Myocyte (in vitro differentiated cells): ENCODE measurements around the gene DNAH5. TPM values are rescaled to one million over a fixed set of nuclear protein-coding genes. Genes with fewer than 3 reads are reported as not detected.

Experiments used
- DNase-seq: peaks from one replicate; pipeline ENCODE4 v3.0.0-alpha.2; 2012; ENCODE audit warnings: low read depth
- total RNA-seq: library from RNA; depleted of rRNA; stranded (reverse); fragments of >200 nt; gene quantifications from 2 replicates; pipeline ENCODE4 v1.2.3, GENCODE V29; 2014

Gene DNAH5
- total RNA-seq, 1 donor from 2014 or later = 1.5 TPM

GRCh38 chr5:13939638-13940037, 4.8 kb downstream of the DNAH5 start:
- DNase-seq = no peak

- DNase-seq = no peak
Measured at GRCh38 chr5:13934921-13935320, 9.6 kb downstream of the DNAH5 start.

GRCh38 chr5:13934125-13934524, 10.4 kb downstream of the DNAH5 start:
- no peak for DNase-seq

GRCh38 chr5:13932561-13932960, 11.9 kb downstream of the DNAH5 start:
- no peak for DNase-seq

- DNase-seq = no peak
Measured at GRCh38 chr5:13932011-13932410, 12.5 kb downstream of the DNAH5 start.

- no peak for DNase-seq
Measured at GRCh38 chr5:13930541-13931171, 13.8 kb downstream of the DNAH5 start.

GRCh38 chr5:13926731-13927130, 17.8 kb downstream of the DNAH5 start:
- DNase-seq = no peak

- no peak for DNase-seq
Measured at GRCh38 chr5:13921578-13921977, 22.9 kb downstream of the DNAH5 start.

- no peak for DNase-seq
Measured at GRCh38 chr5:13919786-13920185, 24.7 kb downstream of the DNAH5 start.

GRCh38 chr5:13919087-13919486, 25.4 kb downstream of the DNAH5 start:
- no peak for DNase-seq

- no peak for DNase-seq
Measured at GRCh38 chr5:13917061-13917460, 27.4 kb downstream of the DNAH5 start.

- DNase-seq = no peak
Measured at GRCh38 chr5:13913962-13914361, 30.5 kb downstream of the DNAH5 start.

- no peak for DNase-seq
Measured at GRCh38 chr5:13910637-13911288, 33.7 kb downstream of the DNAH5 start.

- DNase-seq = no peak
Measured at GRCh38 chr5:13910201-13910600, 34.3 kb downstream of the DNAH5 start.

GRCh38 chr5:13909271-13909670, 35.2 kb downstream of the DNAH5 start:
- peak; percentile 3 for DNase-seq

- DNase-seq = no peak
Measured at GRCh38 chr5:13898569-13898968, 45.9 kb downstream of the DNAH5 start.

GRCh38 chr5:13878357-13878756, 66.1 kb downstream of the DNAH5 start:
- no peak for DNase-seq

- DNase-seq = peak; percentile 67
Measured at GRCh38 chr5:13866792-13867191, 77.7 kb downstream of the DNAH5 start.

- DNase-seq = no peak
Measured at GRCh38 chr5:13865312-13865711, 79.2 kb downstream of the DNAH5 start.

- DNase-seq = no peak
Measured at GRCh38 chr5:13860146-13860545, 84.3 kb downstream of the DNAH5 start.

- peak; percentile 14 for DNase-seq
Measured at GRCh38 chr5:13859270-13860065, 85.0 kb downstream of the DNAH5 start.

GRCh38 chr5:13843175-13843846, 101.2 kb downstream of the DNAH5 start:
- no peak for DNase-seq
